Neural cell (in vitro differentiated cells): ENCODE results near the gene RBMS3. TPM values are rescaled to one million over a fixed set of nuclear protein-coding genes. Genes with fewer than 3 reads are reported as not detected.

Source experiments
- H2AFZ ChIP-seq: fragments of 200-600, 300-800 bp; sonication (generic), shearing (Covaris generic); 2 replicates; pipeline ENCODE4 v1.6.0; 2014; ENCODE audit warnings: low read depth, mild to moderate bottlenecking, antibody characterized with exemption, low read length, moderate library complexity
- H3F3A ChIP-seq: fragments of 200-600 bp; shearing (Covaris generic); 2 replicates; pipeline ENCODE4 v1.6.1; 2016; ENCODE audit warnings: mild to moderate bottlenecking, moderate library complexity, mixed read lengths, antibody characterized with exemption, low read length; ENCODE audit not compliant: insufficient read depth, poor library complexity, severe bottlenecking
- H3K27ac ChIP-seq: fragments of 200-600, 300-800 bp; sonication (generic), shearing (Covaris generic); 2 replicates; pipeline ENCODE4 v1.5.1; 2014; ENCODE audit warnings: mild to moderate bottlenecking, low read length, moderate library complexity
- H3K27me3 ChIP-seq: fragments of 300-800, 200-600 bp; sonication (generic), shearing (Covaris generic); 2 replicates; pipeline ENCODE4 v1.6.0; 2014; ENCODE audit warnings: mild to moderate bottlenecking, low read depth, low read length, moderate library complexity; ENCODE audit not compliant: insufficient read depth
- H3K36me3 ChIP-seq: fragments of 300-800, 200-600 bp; sonication (generic), shearing (Covaris generic); 2 replicates; pipeline ENCODE4 v1.5.1; 2014; ENCODE audit warnings: mild to moderate bottlenecking, antibody characterized with exemption, low read length, moderate library complexity; ENCODE audit not compliant: insufficient read depth
- H3K4me2 ChIP-seq: fragments of 300-800, 200-600 bp; sonication (generic), shearing (Covaris generic); 2 replicates; pipeline ENCODE4 v1.6.0; 2014; ENCODE audit warnings: mild to moderate bottlenecking, low read length
- H3K4me3 ChIP-seq: fragments of 300-800, 200-600 bp; sonication (generic), shearing (Covaris generic); 2 replicates; pipeline ENCODE4 v1.5.1; 2014; ENCODE audit warnings: mild to moderate bottlenecking, low read length, moderate library complexity
- H3K79me2 ChIP-seq: fragments of 200-600 bp; shearing (Covaris generic); replicated peaks from 2 replicates; pipeline ENCODE4 v1.6.0; 2014; ENCODE audit warnings: mild to moderate bottlenecking, low read length, moderate library complexity; ENCODE audit not compliant: insufficient read depth
- H3K9ac ChIP-seq: fragments of 300-800, 200-600 bp; sonication (generic), shearing (Covaris generic); 2 replicates; pipeline ENCODE4 v1.6.1; 2016; ENCODE audit warnings: mild to moderate bottlenecking, low read length, mixed read lengths
- H3K9me2 ChIP-seq: fragments of 200-600 bp; shearing (Covaris generic); 2 replicates; pipeline ENCODE4 v1.6.1; 2016; ENCODE audit warnings: mild to moderate bottlenecking, low read length, mixed read lengths; ENCODE audit not compliant: insufficient read depth
- H3K9me3 ChIP-seq: fragments of 200-600, 300-800 bp; sonication (generic), shearing (Covaris generic); 2 replicates; pipeline ENCODE4 v1.6.1; 2016; ENCODE audit warnings: mild to moderate bottlenecking, mixed run types, low read length, moderate library complexity, mixed read lengths
- H4K20me1 ChIP-seq: fragments of 200-600 bp; shearing (Covaris generic); 2 replicates; pipeline ENCODE4 v1.6.1; 2016; ENCODE audit warnings: mild to moderate bottlenecking, mixed run types; ENCODE audit not compliant: insufficient read depth
- CTCF ChIP-seq: fragments of 450-650 bp; IDR thresholded peaks from 2 replicates; pipeline ENCODE4 v1.5.1; 2014; ENCODE audit warnings: antibody characterized with exemption, mild to moderate bottlenecking, moderate library complexity; ENCODE audit not compliant: poor library complexity, severe bottlenecking
- EP300 ChIP-seq: fragments of 450-650 bp; conservative IDR thresholded peaks from 2 replicates; pipeline ENCODE4 v1.6.1; 2014; ENCODE audit warnings: antibody characterized with exemption, mild to moderate bottlenecking, moderate library complexity; ENCODE audit not compliant: poor library complexity, severe bottlenecking
- EZH2 ChIP-seq: fragments of 200-600, 300-800 bp; shearing (Covaris generic), sonication (generic); IDR thresholded peaks from 2 replicates; pipeline ENCODE4 v1.6.1; 2014; ENCODE audit warnings: antibody characterized with exemption, low read length, borderline replicate concordance, mild to moderate bottlenecking; ENCODE audit not compliant: insufficient read depth, poor library complexity, severe bottlenecking
- MXI1 ChIP-seq: fragments of 450-650 bp; conservative IDR thresholded peaks from 2 replicates; pipeline ENCODE4 v1.6.1; 2014; ENCODE audit warnings: antibody characterized with exemption, mild to moderate bottlenecking; ENCODE audit not compliant: poor library complexity, severe bottlenecking
- POLR2AphosphoS5 ChIP-seq: IDR thresholded peaks from 2 replicates; pipeline ENCODE4 v1.6.1; 2012
- RAD21 ChIP-seq: fragments of 450-650 bp; conservative IDR thresholded peaks from 2 replicates; pipeline ENCODE4 v1.6.1; 2014; ENCODE audit warnings: antibody characterized with exemption, mild to moderate bottlenecking, moderate library complexity
- REST ChIP-seq: IDR thresholded peaks from 2 replicates; pipeline ENCODE4 v1.6.1; 2012; ENCODE audit warnings: borderline replicate concordance
- SMC3 ChIP-seq: fragments of 450-650 bp; conservative IDR thresholded peaks from 2 replicates; pipeline ENCODE4 v1.6.1; 2014; ENCODE audit warnings: antibody characterized with exemption, mild to moderate bottlenecking, moderate library complexity; ENCODE audit not compliant: poor library complexity
- TAF1 ChIP-seq: IDR thresholded peaks from 2 replicates; pipeline ENCODE4 v1.6.1; 2012; ENCODE audit warnings: low read depth
- polyA plus RNA-seq: library from polyadenylated mRNA; depleted of rRNA; stranded (reverse); fragments of >200 nt; gene quantifications from 2 replicates; pipeline ENCODE4 v1.2.3, GENCODE V29; 2014

RBMS3 gene
- polyA plus RNA-seq, 1 donor from 2014 or later: 0.53 TPM

- Histone ChIP-seq H3K9ac (no peak overlapping the region), H3K27ac (no peak overlapping the region), H3K27me3 (peaks cover 6% of the 10 kb centered on the region), H2AFZ (no peak overlapping the region), H3F3A (peaks cover 4% of the 10 kb centered on the region), H3K9me2 (no peaks in the 10 kb centered on the region), H3K4me3 (no peak overlapping the region), H4K20me1 (no peaks in the 10 kb centered on the region), H3K36me3 (no peaks in the 10 kb centered on the region), H3K79me2 (no peaks in the 10 kb centered on the region), H3K4me2 (no peak overlapping the region), H3K9me3 (no peaks in the 10 kb centered on the region)
- TF ChIP-seq CTCF (no peak), TAF1 (no peak), EP300 (no peak), POLR2AphosphoS5 (no peak), REST (no peak), RAD21 (no peak), SMC3 (no peak)
Observed at GRCh38 chr3:29436612-29437323, 155.9 kb downstream of the RBMS3 start.

- Histone ChIP-seq H3K27me3 (peaks cover 12% of the 10 kb centered on the region), H3K4me3 (no peak overlapping the region), H3K27ac (no peak overlapping the region), H3K36me3 (no peaks in the 10 kb centered on the region), H3K79me2 (no peaks in the 10 kb centered on the region), H4K20me1 (no peaks in the 10 kb centered on the region), H3K4me2 (no peak overlapping the region), H3F3A (peaks cover 4% of the 10 kb centered on the region), H3K9ac (no peak overlapping the region), H3K9me3 (no peaks in the 10 kb centered on the region), H2AFZ (no peak overlapping the region), H3K9me2 (no peaks in the 10 kb centered on the region)
- TF ChIP-seq EZH2 (no peak), REST (no peak), SMC3 (no peak), EP300 (no peak), POLR2AphosphoS5 (no peak), MXI1 (no peak), RAD21 (no peak), TAF1 (no peak), CTCF (no peak)
Observed at GRCh38 chr3:29438580-29438979, 157.7 kb downstream of the RBMS3 start.
